IMR-90 (cell line): ENCODE measurements around the gene HTT-AS. TPM values are rescaled to one million over a fixed set of nuclear protein-coding genes. Genes with fewer than 3 reads are reported as not detected.
A peak's percentile ranks its signal among the peaks of the same experiment; 100 is the strongest.

ENCODE experiments used
- ATAC-seq: fragments of 200-7000 bp; cut with Tn5 transposase; 2 replicates; pipeline ENCODE4 v1.9.1; 2020; ENCODE audit warnings: low read depth, mild to moderate bottlenecking, moderate library complexity
- BruUV-seq: library from RNA; stranded (reverse); fragments of 400-500 nt; replicated peaks from 2 replicates; lab custom pipeline; 2021; lab: Mats Ljungman, UMichigan
- CTCF ChIA-PET: fragments of 300-600 bp; formaldehyde crosslinking; extraction: SDS; loops from one replicate; lab custom pipeline; 2021; ENCODE audit warnings: antibody characterized with exemption; lab: Yijun Ruan, JAX
- POLR2A ChIA-PET: fragments of 300-600 bp; sonication (Branson Sonifier 250); formaldehyde crosslinking; loops from one replicate; lab custom pipeline; 2022; ENCODE audit warnings: antibody characterized with exemption; ENCODE audit not compliant: unreplicated experiment; lab: Charles Lee
- DNase-seq: peaks from one replicate; pipeline ENCODE4 v3.0.0; 2013
- H2AFZ ChIP-seq: replicated peaks from 2 replicates; pipeline ENCODE3; 2013; ENCODE audit warnings: low read length, mild to moderate bottlenecking; ENCODE audit not compliant: poor library complexity
- H2AK5ac ChIP-seq: 2 replicates; pipeline ENCODE4 v1.6.1; 2013; ENCODE audit warnings: low read depth, low read length, inconsistent platforms
- H2AK9ac ChIP-seq: replicated peaks from 2 replicates; pipeline ENCODE3; 2013; ENCODE audit warnings: mild to moderate bottlenecking, low read depth, low read length, moderate library complexity; ENCODE audit not compliant: poor library complexity
- H2BK120ac ChIP-seq: 2 replicates; pipeline ENCODE4 v1.6.1; 2013; ENCODE audit warnings: low read depth, low read length, inconsistent platforms
- H2BK15ac ChIP-seq: 3 replicates; pipeline ENCODE4 v1.6.1; 2013; ENCODE audit warnings: low read depth, low read length, inconsistent platforms
- H2BK20ac ChIP-seq: 2 replicates; pipeline ENCODE4 v1.6.1; 2013; ENCODE audit warnings: low read depth, mild to moderate bottlenecking, inconsistent platforms, low read length, moderate library complexity
- H2BK5ac ChIP-seq: 2 replicates; pipeline ENCODE4 v1.6.1; 2013; ENCODE audit warnings: mild to moderate bottlenecking, low read depth, low read length, inconsistent platforms; ENCODE audit not compliant: poor library complexity, severe bottlenecking
- H3K14ac ChIP-seq: replicated peaks from 2 replicates; pipeline ENCODE4 v1.6.1; 2013; ENCODE audit warnings: low read depth, low read length, inconsistent platforms
- H3K18ac ChIP-seq: 2 replicates; pipeline ENCODE4 v1.6.1; 2013; ENCODE audit warnings: low read depth, low read length, control low read depth
- H3K23ac ChIP-seq: 2 replicates; pipeline ENCODE4 v1.6.1; 2013; ENCODE audit warnings: low read depth, low read length, inconsistent platforms
- H3K27ac ChIP-seq: 2 replicates; pipeline ENCODE4 v1.5.1; 2013; ENCODE audit warnings: mild to moderate bottlenecking, control low read depth, low read length; ENCODE audit not compliant: insufficient read depth
- H3K27me3 ChIP-seq: 2 replicates; pipeline ENCODE4 v1.6.1; 2013; ENCODE audit warnings: low read length; ENCODE audit not compliant: control insufficient read depth, insufficient read depth
- H3K36me3 ChIP-seq: 2 replicates; pipeline ENCODE4 v1.6.1; 2013; ENCODE audit warnings: low read length, mixed read lengths; ENCODE audit not compliant: control insufficient read depth, insufficient read depth
- H3K4ac ChIP-seq: 2 replicates; pipeline ENCODE4 v1.6.1; 2013; ENCODE audit warnings: low read depth, low read length, inconsistent platforms
- H3K4me1 ChIP-seq: 2 replicates; pipeline ENCODE4 v1.6.1; 2013; ENCODE audit warnings: low read length, mixed read lengths; ENCODE audit not compliant: control insufficient read depth, insufficient read depth
- H3K4me2 ChIP-seq: 2 replicates; pipeline ENCODE4 v1.6.1; 2013; ENCODE audit warnings: low read depth, mild to moderate bottlenecking, control low read depth, low read length, moderate library complexity
- H3K4me3 ChIP-seq: 2 replicates; pipeline ENCODE4 v1.5.1; 2013; ENCODE audit warnings: low read depth, mild to moderate bottlenecking, control low read depth, low read length, moderate library complexity; ENCODE audit not compliant: insufficient read depth
- H3K56ac ChIP-seq: 2 replicates; pipeline ENCODE4 v1.6.1; 2013; ENCODE audit warnings: low read length, inconsistent platforms; ENCODE audit not compliant: insufficient read depth; ENCODE audit errors: extremely low read depth
- H3K79me1 ChIP-seq, 2 experiments: 2 replicates each; pipeline ENCODE4 v1.6.1; 2013; ENCODE audit warnings: low read length in 2 of 2, inconsistent platforms in 1 of 2, low read depth in 1 of 2
- H3K9ac ChIP-seq: 2 replicates; pipeline ENCODE4 v1.6.1; 2013; ENCODE audit warnings: low read depth, low read length, control low read depth
- H3K9me1 ChIP-seq: 2 replicates; pipeline ENCODE4 v1.6.1; 2013; ENCODE audit warnings: low read length, inconsistent platforms; ENCODE audit not compliant: insufficient read depth
- H3K9me3 ChIP-seq: 2 replicates; pipeline ENCODE4 v1.6.1; 2013; ENCODE audit warnings: low read length; ENCODE audit not compliant: control insufficient read depth, insufficient read depth
- H4K20me1 ChIP-seq: 2 replicates; pipeline ENCODE4 v1.6.1; 2013; ENCODE audit warnings: low read length, inconsistent platforms; ENCODE audit not compliant: insufficient read depth
- H4K5ac ChIP-seq: 2 replicates; pipeline ENCODE4 v1.6.1; 2013; ENCODE audit warnings: mild to moderate bottlenecking, low read depth, low read length, control low read depth
- H4K8ac ChIP-seq, 2 experiments: 2 replicates each; pipeline ENCODE4 v1.6.1; 2013; ENCODE audit warnings: low read depth in 2 of 2, low read length in 2 of 2, control low read depth in 1 of 2, inconsistent platforms in 1 of 2
- H4K91ac ChIP-seq: 2 replicates; pipeline ENCODE4 v1.6.1; 2013; ENCODE audit warnings: low read depth, low read length, inconsistent platforms; ENCODE audit not compliant: insufficient read depth
- BHLHE40 ChIP-seq: fragments of 150-350 bp; IDR thresholded peaks from 2 replicates; pipeline ENCODE4 v1.6.1; 2016; ENCODE audit warnings: mild to moderate bottlenecking, low read depth, low read length
- CHD1 ChIP-seq: IDR thresholded peaks from 2 replicates; pipeline ENCODE4 v1.6.1; 2012; ENCODE audit warnings: low read depth, low read length, improper control_type of control experiment
- CTCF ChIP-seq: conservative IDR thresholded peaks from 2 replicates; pipeline ENCODE4 v1.5.1; 2012; ENCODE audit warnings: mild to moderate bottlenecking, low read depth, low read length, improper control_type of control experiment
- ELK1 ChIP-seq: fragments of 150-350 bp; IDR thresholded peaks from 2 replicates; pipeline ENCODE4 v1.6.1; 2016; ENCODE audit warnings: low read depth, mild to moderate bottlenecking, low read length, moderate library complexity, borderline replicate concordance
- FOS ChIP-seq: fragments of 150-350 bp; IDR thresholded peaks from 2 replicates; pipeline ENCODE4 v1.6.1; 2016; ENCODE audit warnings: low read depth, low read length
- MAFK ChIP-seq: IDR thresholded peaks from 2 replicates; pipeline ENCODE4 v1.6.1; 2012; ENCODE audit warnings: low read depth, low read length, improper control_type of control experiment
- MXI1 ChIP-seq: IDR thresholded peaks from 2 replicates; pipeline ENCODE4 v1.6.1; 2012; ENCODE audit warnings: low read depth, mild to moderate bottlenecking, low read length, moderate library complexity, borderline replicate concordance
- NFE2L2 ChIP-seq: fragments of 150-350 bp; IDR thresholded peaks from 2 replicates; pipeline ENCODE4 v1.6.1; 2016; ENCODE audit warnings: low read depth, mild to moderate bottlenecking, low read length
- POLR2A ChIP-seq: IDR thresholded peaks from 2 replicates; pipeline ENCODE4 v1.6.1; 2012; ENCODE audit warnings: mild to moderate bottlenecking, low read depth, low read length
- RAD21 ChIP-seq: IDR thresholded peaks from 2 replicates; pipeline ENCODE4 v1.6.1; 2012; ENCODE audit warnings: low read length, improper control_type of control experiment
- SMC3 ChIP-seq: fragments of 150-350 bp; IDR thresholded peaks from 2 replicates; pipeline ENCODE4 v1.6.1; 2016; ENCODE audit warnings: low read depth, mild to moderate bottlenecking, antibody characterized with exemption, low read length, moderate library complexity
- USF2 ChIP-seq: fragments of 150-350 bp; IDR thresholded peaks from 2 replicates; pipeline ENCODE4 v1.6.1; 2017; ENCODE audit warnings: mild to moderate bottlenecking, antibody characterized with exemption, low read length, low read depth
- WGBS, 2 experiments: methylation state at CpG; one replicate each; pipeline versions ENCODE4 v1.1.5 to v1.1.7; 2013; ENCODE audit warnings: missing lambda C conversion rate in 2 of 2; ENCODE audit not compliant: insufficient read length in 1 of 2; ENCODE audit errors: extremely low coverage in 2 of 2; 5-methylcytosine and 5-hydroxymethylcytosine counted together
- dilution Hi-C: fragments of 300-500 bp; cut with HindIII; formaldehyde crosslinking; loops from one replicate; pipeline ENCODE4 v1.14.3; 2018; ENCODE audit warnings: low sequenced_read_pairs; ENCODE audit not compliant: unreplicated experiment
- in situ Hi-C: fragments of 300-500 bp; cut with MboI; formaldehyde crosslinking; loops from 3 replicates; pipeline ENCODE4 v1.14.3; 2019; ENCODE audit warnings: low sequenced_read_pairs, inconsistent platforms, mixed read lengths
- intact Hi-C: fragments of 100-400 bp; cut with micrococcal nuclease; formaldehyde crosslinking; loops from 2 replicates; pipeline ENCODE4 v1.10.0; 2022
- polyA plus RNA-seq, 3 experiments: library from polyadenylated mRNA; depleted of rRNA; stranded (reverse); fragments of >200 nt; gene quantifications; 2 replicates each; pipeline ENCODE4 v1.2.3, GENCODE V29; 2012; ENCODE audit warnings: low replicate concordance in 1 of 3
- total RNA-seq: library from RNA; depleted of rRNA; stranded (reverse); fragments of >200 nt; gene quantifications from 2 replicates; pipeline ENCODE4 v1.2.3, GENCODE V29; 2012

HTT-AS gene
- total and polyA plus RNA-seq, 2 of the 4 experiments (the other 2 are of a cell fraction) = not detected

- H2BK20ac ChIP-seq = peak overlapping the region; percentile 11; the same call in 1 of the 2 replicates
- peak overlapping the region; percentile 63; the same call in 1 of the 2 replicates for H3K27ac ChIP-seq
- no peaks in the 10 kb centered on the region for H3K9me3 ChIP-seq
- peak overlapping the region; percentile 8 for H2BK5ac ChIP-seq
- H3K18ac ChIP-seq = peak overlapping the region; percentile 16; the same call in 1 of the 2 replicates
- peaks cover 4% of the 10 kb centered on the region; the same call in 1 of the 2 replicates for H3K9me1 ChIP-seq
- H2BK120ac ChIP-seq = 0 out of 2 replicates have a peak overlapping the region, but pooled peaks have one; percentile 60
- peaks cover 9 to 39% of the 10 kb centered on the region in 2 experiments for H3K79me1 ChIP-seq
- peaks cover 14% of the 10 kb centered on the region for H3K4me1 ChIP-seq
- H2AK5ac ChIP-seq = peak overlapping the region; percentile 68; the same call in 1 of the 2 replicates
- no peak overlapping the region for H2AFZ ChIP-seq
- H3K4me3 ChIP-seq = no peak overlapping the region
- peak overlapping the region in 1 of 2 experiments; percentile 20; a peak in 1 of 4 replicates for H4K8ac ChIP-seq
- ChIA-PET POLR2A (no interaction called here), CTCF (interaction anchor here (0.8 to 1.8 kb wide), 9 partner anchors 12 to 112 kb away, joined by 3 to 15 read pairs (median 4); no protein-coding TSS in a partner anchor)
- H3K56ac ChIP-seq = no peak overlapping the region
- H3K27me3 ChIP-seq = no peaks in the 10 kb centered on the region
- no peak overlapping the region for H4K91ac ChIP-seq
- dilution Hi-C loops (no loop called here), in situ Hi-C loops (no loop called here), intact Hi-C loops (loop anchor here (2.0 to 5.0 kb wide), 3 partner anchors 15 to 375 kb away; partner anchors contain the start of gene HGFAC)
- 0 out of 2 replicates have a peak overlapping the region, but pooled peaks have one; percentile 8 for H4K5ac ChIP-seq
- peak overlapping the region; percentile 37; the same call in 1 of the 3 replicates for H2BK15ac ChIP-seq
- TF ChIP-seq BHLHE40 (no peak), RAD21 (no peak), NFE2L2 (no peak), POLR2A (no peak), SMC3 (no peak), ELK1 (no peak), CHD1 (no peak), MAFK (no peak), USF2 (no peak), FOS (no peak), CTCF (no peak), MXI1 (no peak)
- peak overlapping the region; percentile 21 for H2AK9ac ChIP-seq
- peaks cover 21% of the 10 kb centered on the region for H3K36me3 ChIP-seq
- ATAC-seq (no peak), DNase-seq (no peak)
- H4K20me1 ChIP-seq = peaks cover 6% of the 10 kb centered on the region; the same call in 1 of the 2 replicates
- peak overlapping the region; percentile 78; the same call in 1 of the 2 replicates for H3K14ac ChIP-seq
- WGBS, 2 experiments = 100% methylated on average over 2 of the region's 6 CpGs; no CpG with 5 or more reads in 1 of the 2 experiments
- no peak overlapping the region for H3K9ac ChIP-seq
- no peak overlapping the region for H3K23ac ChIP-seq
- BruUV-seq = no TSS peak
- H3K4me2 ChIP-seq = no peak overlapping the region
- H3K4ac ChIP-seq = no peak overlapping the region
Observed at GRCh38 chr4:3107691-3108121, 33.4 kb upstream of the HTT-AS start.
